Stimulated activated CD4-positive, alpha-beta T cell treated with anti-CD3 and anti-CD28 coated beads, Interleukin-2, amount 100 ng/mL, for 24 hours (primary cell): ENCODE results near the gene SRGAP3.
"Not testable (repeated sequence)": the region's sequence is repeated elsewhere in the genome, so short reads cannot be mapped to it uniquely, and the experiment has no call there.

Experiments
- DNase-seq, 2 donors: peaks; one replicate each; pipeline ENCODE4 v3.0.0-alpha.2; 2020

The SRGAP3 gene

GRCh38 chr3:9249273-9250192, at the start of gene SRGAP3:
Gene SRGAP3, minus strand, starts transcription at chr3:9249646. Its CDS starts 695 bp downstream, at chr3:9248951.
- peak; percentile 78 for DNase-seq

- DNase-seq: no peak
Observed at GRCh38 chr3:9298236-9298635, 48.8 kb upstream of the SRGAP3 start.

- no peak for DNase-seq
Observed at GRCh38 chr3:9296241-9296640, 46.8 kb upstream of the SRGAP3 start.

DNA sequence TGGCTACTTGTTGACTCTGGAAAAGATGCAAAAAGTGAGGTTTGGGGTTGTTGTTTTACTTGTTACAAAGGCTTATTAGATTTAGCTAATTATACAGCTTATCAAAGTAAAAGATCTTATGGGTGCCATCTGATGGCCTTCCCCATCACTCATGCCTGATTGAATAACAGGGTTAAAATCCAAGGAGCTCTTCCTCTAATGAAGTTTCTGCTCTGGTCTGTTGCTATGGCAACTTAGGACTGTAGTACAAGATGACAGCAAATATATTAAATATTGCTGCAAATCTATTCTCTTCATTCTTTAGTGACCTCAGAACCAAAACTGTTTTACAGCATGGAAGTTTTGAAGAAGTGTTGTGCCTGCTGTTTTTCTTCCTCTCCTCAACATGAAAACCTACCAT, 45.6 kb upstream of the SRGAP3 start:
- no peak for DNase-seq

GRCh38 chr3:9293953-9294352, 44.5 kb upstream of the SRGAP3 start:
- DNase-seq: not testable (repeated sequence)

DNA sequence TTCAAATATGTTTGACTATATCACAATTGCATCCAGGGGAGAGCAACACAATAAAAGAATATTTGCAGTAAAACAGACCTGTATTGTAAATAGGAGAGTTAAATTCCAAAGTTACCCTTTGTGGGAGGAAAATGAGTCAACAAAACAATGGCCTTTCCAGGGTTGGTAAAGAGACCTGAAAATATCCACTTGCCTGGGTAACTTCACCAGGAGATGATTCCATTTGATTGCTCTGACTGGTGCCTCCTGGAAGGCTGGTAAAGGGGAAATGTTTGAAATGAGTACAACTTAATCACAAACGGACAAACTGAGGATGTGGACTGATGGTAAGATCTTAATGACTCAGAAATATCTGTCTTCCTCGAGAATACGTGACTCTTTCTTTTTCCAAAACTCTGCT, 43.6 kb upstream of the SRGAP3 start:
- DNase-seq: no peak

- DNase-seq: no peak
Observed at GRCh38 chr3:9292516-9292915, 43.1 kb upstream of the SRGAP3 start.

- DNase-seq: no peak
Observed at GRCh38 chr3:9291821-9292410, 42.5 kb upstream of the SRGAP3 start.

DNA sequence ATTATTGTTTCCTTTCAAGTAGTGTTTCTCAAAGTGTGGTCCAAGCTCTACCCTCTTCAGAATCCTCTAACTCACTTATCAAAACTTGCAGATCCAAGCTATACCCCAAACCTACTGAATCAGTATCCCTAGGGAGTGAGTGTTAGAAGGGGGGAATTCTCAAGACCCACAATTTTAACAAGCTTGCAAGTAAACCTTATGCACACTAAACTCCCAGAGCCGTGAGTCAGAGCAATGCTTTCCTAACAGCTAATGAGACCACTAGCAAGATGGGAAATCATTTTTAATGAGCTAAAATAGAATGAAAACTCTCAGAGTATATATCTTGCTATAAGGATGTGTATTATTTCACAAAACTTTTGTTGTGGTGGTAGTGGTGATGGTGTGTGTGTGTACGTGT, 41.1 kb upstream of the SRGAP3 start:
- no peak for DNase-seq

DNA sequence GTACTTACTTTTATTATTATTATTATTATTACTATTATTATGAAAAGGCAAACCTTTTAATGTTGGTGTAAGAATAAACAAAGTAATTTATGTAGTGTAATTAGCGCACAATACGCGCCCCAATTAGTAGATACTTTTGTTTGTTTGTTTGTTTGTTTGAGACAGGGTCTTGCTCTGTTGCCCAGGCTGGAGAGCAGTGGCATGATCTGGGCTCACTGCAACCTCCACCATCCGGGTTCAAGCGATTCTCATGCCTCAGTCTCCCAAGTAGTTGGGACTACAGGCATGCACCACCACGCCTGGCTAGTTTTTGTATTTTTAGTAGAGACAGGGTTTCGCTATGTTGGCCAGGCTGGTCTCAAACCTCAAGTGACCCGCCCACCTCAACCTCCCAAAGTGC, 32.1 kb upstream of the SRGAP3 start:
- DNase-seq: not testable (repeated sequence)

- no peak for DNase-seq
Observed at GRCh38 chr3:9280451-9281219, 31.2 kb upstream of the SRGAP3 start.

DNA sequence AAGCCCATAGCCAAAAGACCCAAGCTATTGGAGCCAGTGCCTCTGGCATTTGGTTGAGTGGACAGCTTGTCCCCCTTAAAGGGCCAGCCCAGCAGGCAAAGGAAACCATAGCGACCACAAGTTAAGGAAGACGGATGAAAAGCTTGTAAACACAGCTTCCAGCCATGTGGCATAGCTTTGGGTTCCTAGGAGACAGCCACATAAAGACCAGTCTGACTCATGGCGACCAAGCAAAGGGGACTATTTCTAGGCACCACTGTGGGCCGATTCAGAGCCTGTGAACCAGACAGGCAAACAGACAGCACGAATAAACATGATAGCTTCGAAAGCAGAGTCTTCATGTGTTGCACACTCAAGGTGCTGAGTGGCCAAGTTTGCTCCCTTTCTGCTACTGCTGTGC, 30.5 kb upstream of the SRGAP3 start:
- DNase-seq: no peak

DNA sequence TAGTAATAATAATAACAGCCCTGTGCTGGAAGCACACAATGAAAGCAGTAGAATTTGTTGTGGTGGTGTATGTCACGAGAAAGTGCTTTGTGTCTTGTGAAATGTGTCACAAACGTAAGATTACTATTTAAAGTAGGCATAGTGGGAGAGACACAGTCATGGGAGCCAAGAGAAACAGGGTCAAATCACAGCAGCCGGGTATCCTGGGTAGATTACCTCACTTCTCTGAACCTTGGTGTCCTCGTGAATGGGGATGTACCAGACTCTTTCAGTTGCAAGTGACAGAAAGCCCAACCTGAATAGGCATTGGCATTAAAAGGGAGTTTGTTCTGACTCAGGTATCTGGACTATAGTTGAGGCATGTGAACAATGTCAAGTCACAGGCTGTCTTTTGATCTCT, 29.1 kb upstream of the SRGAP3 start:
- DNase-seq: no peak

GRCh38 chr3:9278085-9278484, 28.6 kb upstream of the SRGAP3 start:
- DNase-seq: no peak

DNA sequence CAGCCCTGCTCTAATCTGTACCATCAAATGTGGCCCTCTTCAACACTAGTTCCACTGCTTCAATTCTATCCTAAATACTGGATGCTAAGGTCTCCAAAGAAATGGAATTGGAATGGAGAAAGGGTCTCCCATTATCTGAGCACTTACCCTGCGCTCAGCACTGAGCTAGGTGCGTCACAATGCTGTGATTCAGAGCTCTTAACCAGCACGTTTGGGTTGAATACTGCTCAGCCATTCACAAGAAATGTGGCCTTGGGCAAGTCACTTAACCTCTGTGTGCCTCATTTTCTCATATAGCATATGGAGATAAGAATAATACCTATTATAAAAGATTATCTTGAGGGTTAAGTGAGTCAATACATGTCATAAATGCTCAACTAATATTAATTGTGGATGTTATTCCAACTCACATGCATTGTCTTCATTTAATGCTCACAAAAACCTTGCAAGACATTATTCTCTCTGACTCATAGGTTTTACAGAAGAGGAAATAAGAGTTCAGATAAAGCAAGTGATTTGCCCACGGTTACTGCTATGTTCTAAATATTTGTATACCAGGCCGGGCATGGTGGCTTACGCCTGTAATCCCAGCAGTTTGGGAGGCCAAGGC, 27.4 kb upstream of the SRGAP3 start:
- DNase-seq: no peak

DNA sequence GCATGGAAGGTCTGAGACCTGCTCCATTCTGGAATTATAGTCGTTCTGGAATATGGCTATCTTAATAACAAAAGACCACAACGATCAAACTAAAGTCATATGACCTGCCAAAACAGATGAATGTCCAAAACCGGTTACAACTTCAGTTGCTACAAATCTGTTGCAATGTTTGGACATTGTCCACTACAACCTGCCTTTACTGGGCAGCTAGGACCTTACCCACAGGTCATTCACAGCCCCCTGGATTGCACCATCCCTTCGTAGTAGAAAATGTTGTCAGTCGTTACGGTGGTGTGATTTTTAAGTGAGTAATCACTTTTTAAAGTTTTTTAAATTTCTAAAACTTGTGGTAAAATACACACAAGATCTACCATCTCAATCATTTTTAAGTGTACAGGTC, 22.5 kb upstream of the SRGAP3 start:
- no peak for DNase-seq

DNA sequence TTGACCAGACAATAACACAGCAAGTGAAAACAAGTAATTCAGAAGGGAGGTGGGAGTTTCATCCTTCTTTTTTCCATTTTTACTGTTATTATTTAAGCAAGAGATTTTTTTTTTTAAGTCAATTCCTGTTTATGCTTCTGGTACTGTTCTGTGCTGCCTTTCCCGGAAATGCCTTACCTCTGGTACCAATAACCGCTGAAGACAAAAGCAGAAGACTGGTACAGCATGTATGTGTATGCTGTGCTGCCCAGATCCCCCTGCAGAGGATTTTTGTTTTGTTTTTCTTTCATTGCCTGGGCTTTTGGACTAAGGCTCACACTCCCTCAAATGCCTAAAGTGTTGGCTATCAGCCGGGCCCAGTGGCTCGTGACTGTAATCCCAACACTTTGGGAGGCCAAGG, 21.3 kb upstream of the SRGAP3 start:
- DNase-seq: no peak

DNA sequence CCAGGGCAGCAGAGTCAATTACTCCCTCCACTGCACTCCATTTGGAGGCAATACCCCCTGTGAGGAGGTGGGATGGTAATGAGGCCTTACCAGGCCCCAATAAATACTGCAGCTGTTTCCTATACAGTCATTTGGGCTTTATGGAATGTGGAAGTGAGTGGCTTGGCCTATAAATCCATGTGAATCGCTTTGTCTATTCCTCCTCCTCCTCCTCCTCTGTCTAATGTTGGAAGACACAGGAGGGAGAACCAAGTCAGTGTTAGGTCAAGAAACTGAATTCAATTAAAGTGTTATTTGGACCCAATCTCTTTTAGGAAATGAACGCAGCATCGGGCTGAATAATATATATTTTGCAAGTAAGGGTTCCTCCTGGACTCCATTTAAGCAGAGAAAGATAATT, 17.3 kb upstream of the SRGAP3 start:
- DNase-seq: no peak

GRCh38 chr3:9260305-9260704, 10.9 kb upstream of the SRGAP3 start:
- DNase-seq: no peak

GRCh38 chr3:9257092-9257491, 7.6 kb upstream of the SRGAP3 start:
- DNase-seq: no peak

- no peak for DNase-seq
Observed at GRCh38 chr3:9255976-9256375, 6.5 kb upstream of the SRGAP3 start.

DNA sequence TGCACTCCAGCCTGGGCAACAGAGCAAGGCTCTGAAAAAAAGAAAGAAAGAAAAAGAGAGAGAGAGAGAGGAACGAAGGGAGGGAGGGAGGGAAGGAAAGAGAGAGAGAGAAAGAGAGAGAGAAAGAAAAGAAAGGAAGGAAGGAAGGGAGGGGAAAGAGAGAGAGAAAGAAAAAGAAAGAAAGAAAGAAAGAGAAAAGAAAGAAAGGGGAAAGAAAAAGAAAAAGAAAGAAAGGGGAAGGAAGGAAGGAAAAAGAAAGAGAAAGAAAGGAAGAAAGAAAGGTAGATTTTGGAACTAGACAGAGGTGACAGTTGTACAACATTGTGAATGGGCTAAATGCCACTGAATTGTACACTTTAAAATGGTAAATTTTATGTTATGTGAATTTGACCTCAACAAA, 5.3 kb upstream of the SRGAP3 start:
- DNase-seq: no peak

DNA sequence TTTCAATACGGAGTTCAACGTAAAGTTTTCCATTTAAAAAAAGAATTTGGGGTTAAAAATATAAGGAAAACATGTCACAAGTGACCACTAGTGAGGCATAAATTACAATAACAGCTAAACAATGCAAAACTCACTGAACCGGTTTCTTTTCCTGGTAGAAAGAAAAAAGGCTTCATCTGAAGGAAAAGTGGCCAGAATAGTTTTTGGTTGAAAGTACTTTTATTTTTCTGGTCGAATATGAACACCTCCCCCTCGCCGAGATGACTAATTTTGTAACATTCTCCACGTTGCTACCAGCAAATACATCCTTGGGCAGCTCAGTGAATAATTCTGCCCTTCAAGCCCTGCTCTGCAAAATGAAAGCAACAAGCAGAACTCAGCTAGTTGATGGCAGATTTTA, 3.9 kb upstream of the SRGAP3 start:
- no peak for DNase-seq
